ENCODE results near the gene SLC45A1. TPM values are rescaled to one million over a fixed set of nuclear protein-coding genes. Genes with fewer than 3 reads are reported as not detected.
A peak's percentile ranks its signal among the peaks of the same experiment; 100 is the strongest.

The SLC45A1 gene
- total RNA-seq, 2 experiments from 2014 or later = 0.16 to 0.56 TPM

GRCh38 chr1:8382608-8383505 lies 64.9 kb downstream of the SLC45A1 start:
- Mint-ChIP-seq H3K27ac (peak overlapping the region; percentile 64), H3K27me3 (no peaks in the 10 kb centered on the region), H3K4me3 (peak overlapping the region; percentile 52), H3K4me1 (ENCODE audit: low read depth) (peaks cover 68% of the 10 kb centered on the region), H3K9me3 (no peaks in the 10 kb centered on the region), H3K36me3 (ENCODE audit: low read depth) (peaks cover 22% of the 10 kb centered on the region)
- ChIA-PET CTCF (interaction anchor here (1.0 to 1.2 kb wide), 2 partner anchors 14 to 27 kb away, joined by 3 to 5 read pairs; no protein-coding TSS in a partner anchor), POLR2A (interaction anchor here (0.8 to 1.9 kb wide), 3 partner anchors 14 to 24 kb away, joined by 3 to 8 read pairs (median 3); no protein-coding TSS in a partner anchor)
- ATAC-seq = no peak
- intact Hi-C loops (cut with micrococcal nuclease) = no loop called here
- no peak for TF ChIP-seq CTCF (IDR thresholded peaks at IDR 0.05)
- no peak for DNase-seq

- Mint-ChIP-seq H3K9me3 (no peaks in the 10 kb centered on the region), H3K27me3 (no peaks in the 10 kb centered on the region), H3K36me3 (ENCODE audit: low read depth) (peaks cover 27% of the 10 kb centered on the region), H3K27ac (peak overlapping the region; percentile 35), H3K4me1 (ENCODE audit: low read depth) (peaks cover 64% of the 10 kb centered on the region), H3K4me3 (no peak overlapping the region)
- ChIA-PET POLR2A (interaction anchor here (1.9 kb wide), 1 partner anchor 13 kb away, joined by 8 read pairs; no protein-coding TSS in a partner anchor), CTCF (interaction anchor here (1.0 kb wide), 1 partner anchor 24 kb away, joined by 3 read pairs; no protein-coding TSS in a partner anchor)
- intact Hi-C loops (cut with micrococcal nuclease) = no loop called here
- no peak for TF ChIP-seq CTCF (IDR thresholded peaks at IDR 0.05)
- no peak for ATAC-seq
- DNase-seq = no peak
Measured at GRCh38 chr1:8384088-8384487, 66.2 kb downstream of the SLC45A1 start.

GRCh38 chr1:8384577-8384976 lies 66.7 kb downstream of the SLC45A1 start:
- intact Hi-C loops (cut with micrococcal nuclease) = no loop called here
- TF ChIP-seq CTCF (IDR thresholded peaks at IDR 0.05) = no peak
- no peak for DNase-seq
- Mint-ChIP-seq H3K4me1 (ENCODE audit: low read depth) (peaks cover 61% of the 10 kb centered on the region), H3K27ac (no peak overlapping the region), H3K27me3 (no peaks in the 10 kb centered on the region), H3K9me3 (no peaks in the 10 kb centered on the region), H3K4me3 (no peak overlapping the region), H3K36me3 (ENCODE audit: low read depth) (peaks cover 31% of the 10 kb centered on the region)
- POLR2A ChIA-PET = interaction anchor here (0.7 to 1.9 kb wide), 3 partner anchors 13 to 23 kb away, joined by 3 to 8 read pairs (median 4); no protein-coding TSS in a partner anchor
- CTCF ChIA-PET = interaction anchor here (0.7 to 1.0 kb wide), 4 partner anchors 8 to 36 kb away, joined by 3 read pairs; no protein-coding TSS in a partner anchor
- no peak for ATAC-seq

GRCh38 chr1:8386247-8386646 lies 68.3 kb downstream of the SLC45A1 start:
- ChIA-PET POLR2A (interaction anchor here (1.0 to 1.6 kb wide), 2 partner anchors 22 to 124 kb away, joined by 3 to 4 read pairs; no protein-coding TSS in a partner anchor), CTCF (interaction anchor here (0.7 to 0.9 kb wide), 3 partner anchors 11 to 13 kb away, joined by 3 to 4 read pairs (median 3); no protein-coding TSS in a partner anchor)
- H3K9me3 Mint-ChIP-seq = no peaks in the 10 kb centered on the region
- no peak overlapping the region for H3K4me3 Mint-ChIP-seq
- H3K27me3 Mint-ChIP-seq = no peaks in the 10 kb centered on the region
- peaks cover 68% of the 10 kb centered on the region for H3K4me1 Mint-ChIP-seq (ENCODE audit: low read depth)
- ATAC-seq (no peak), DNase-seq (no peak)
- intact Hi-C loops (cut with micrococcal nuclease) = no loop called here
- peaks cover 30% of the 10 kb centered on the region for H3K36me3 Mint-ChIP-seq (ENCODE audit: low read depth)
- H3K27ac Mint-ChIP-seq = no peak overlapping the region
- TF ChIP-seq CTCF (IDR thresholded peaks at IDR 0.05) = no peak

Measured in activated CD8-positive, alpha-beta T cell treated with anti-CD3 and anti-CD28 coated beads for 36 hours (primary cell).